ENCODE results near the gene SLC1A3. TPM values are rescaled to one million over a fixed set of nuclear protein-coding genes. Genes with fewer than 3 reads are reported as not detected.

Gene SLC1A3
- total and polyA plus RNA-seq, 10 of the 15 experiments (the other 5 are each of a cell fraction or from before 2014, with no cell fraction given), result 0.23 to 4.4 (median 3.3) TPM

DNA sequence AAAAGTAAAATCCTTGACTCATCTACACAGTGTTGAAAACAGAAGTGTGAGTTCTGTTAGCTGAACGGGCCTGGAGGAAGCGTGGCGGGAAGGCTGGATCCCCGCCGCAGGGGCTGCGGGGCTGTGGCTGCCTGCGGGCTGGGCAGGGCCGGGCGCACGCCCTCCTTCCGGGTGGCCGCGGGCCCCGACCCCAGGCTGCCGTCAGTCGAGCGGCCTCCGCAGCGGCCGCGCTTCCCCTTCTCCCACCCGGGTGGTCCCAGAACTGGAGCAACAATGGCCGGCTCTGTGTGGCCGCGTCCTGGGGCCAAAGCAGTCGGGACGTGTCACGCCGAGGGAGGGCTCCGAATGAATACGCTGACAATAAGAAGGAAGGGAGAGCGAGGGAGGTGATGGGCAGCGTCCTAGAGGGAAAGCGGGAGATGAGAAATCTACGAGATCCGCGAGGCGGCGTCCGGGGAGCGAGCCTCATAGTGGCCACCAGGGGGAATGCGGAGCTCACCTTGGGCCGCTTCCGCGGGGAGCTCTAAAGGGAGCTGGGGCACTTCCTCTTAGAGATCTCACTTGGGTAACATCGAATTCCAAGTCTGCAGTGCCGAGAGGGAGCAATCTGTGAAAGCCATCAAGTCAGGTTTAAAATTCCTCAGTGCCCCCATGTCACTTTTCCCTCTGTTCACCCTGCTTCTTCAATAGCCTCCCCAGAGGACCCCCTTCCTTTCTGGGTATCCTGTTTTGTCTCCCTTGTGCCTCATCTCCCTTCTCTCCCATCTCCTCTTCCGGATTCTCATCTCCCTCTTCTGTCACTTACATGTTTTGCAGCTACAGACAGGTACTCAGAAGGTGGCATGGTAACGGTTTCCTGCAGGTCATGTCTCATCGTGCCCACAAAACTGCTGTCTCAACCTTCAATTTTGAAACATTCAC, 83.9 kb downstream of the SLC1A3 start (continued):
- TF ChIP-seq ZNF687 (IDR thresholded peaks at IDR 0.05) (0 out of 2 replicates have a peak, but pooled peaks have one; percentile 45), DPF2 (IDR thresholded peaks at IDR 0.05) (peak; percentile 79), ZBED1 (IDR thresholded peaks at IDR 0.05; ENCODE audit: borderline replicate concordance) (no peak), GATAD2B (conservative IDR thresholded peaks at IDR 0.05; ENCODE audit: low read depth) (peak; percentile 90), MTA2 (IDR thresholded peaks at IDR 0.05; ENCODE audit: low read depth) (peak; percentile 33; the same call in 1 of the 2 replicates), TAF1 (IDR thresholded peaks at IDR 0.05; ENCODE audit: borderline replicate concordance, low read depth, low read length) (peak; percentile 65; the same call in 1 of the 2 replicates), CBX5 (IDR thresholded peaks at IDR 0.05; ENCODE audit: low read depth) (0 out of 2 replicates have a peak, but pooled peaks have one; percentile 49), EGR1 (IDR thresholded peaks at IDR 0.05; ENCODE audit: borderline replicate concordance in 1 of 2, low read depth in 2 of 2, low read length in 2 of 2) (peak in 1 of 2 experiments; percentile 27; a peak in 1 of 3 replicates), SKIL (IDR thresholded peaks at IDR 0.05; ENCODE audit: low read depth, poor library complexity, severe bottlenecking) (peak; percentile 19), BHLHE40 (IDR thresholded peaks at IDR 0.05; ENCODE audit: borderline replicate concordance in 1 of 2, low read depth in 2 of 2, low read length in 1 of 2) (peak in 1 of 2 experiments; percentile 17; a peak in 1 of 4 replicates), RUNX3 (IDR thresholded peaks at IDR 0.05; ENCODE audit: low read length) (peak; percentile 28; the same call in 1 of the 2 replicates), LARP7 (IDR thresholded peaks at IDR 0.05) (peak; percentile 77), IKZF1 (conservative IDR thresholded peaks at IDR 0.05) (peak; percentile 90), POLR2A (IDR thresholded peaks at IDR 0.05; ENCODE audit: low read depth, low read length) (peak; percentile 68), RFX5 (IDR thresholded peaks at IDR 0.05; ENCODE audit: low read depth, low read length) (no peak), ATF7 (IDR thresholded peaks at IDR 0.05; ENCODE audit: low read depth) (no peak), BACH1 (IDR thresholded peaks at IDR 0.05; ENCODE audit: borderline replicate concordance) (peak; percentile 26; the same call in 1 of the 2 replicates), MXI1 (IDR thresholded peaks at IDR 0.05; ENCODE audit: low read depth, low read length) (no peak), PAX8 (IDR thresholded peaks at IDR 0.05) (no peak), KLF5 (IDR thresholded peaks at IDR 0.05; ENCODE audit: partially characterized antibody) (peak; percentile 38), NR2F1 (conservative IDR thresholded peaks at IDR 0.05) (peak; percentile 39; the same call in 1 of the 2 replicates), CREB1 (IDR thresholded peaks at IDR 0.05; ENCODE audit: low read depth) (peak; percentile 44; the same call in 1 of the 2 replicates), SPI1 (IDR thresholded peaks at IDR 0.05; ENCODE audit: borderline replicate concordance, insufficient read depth, low read depth, low read length) (peak; percentile 96)
- TF ChIP-seq, protein P1, sequence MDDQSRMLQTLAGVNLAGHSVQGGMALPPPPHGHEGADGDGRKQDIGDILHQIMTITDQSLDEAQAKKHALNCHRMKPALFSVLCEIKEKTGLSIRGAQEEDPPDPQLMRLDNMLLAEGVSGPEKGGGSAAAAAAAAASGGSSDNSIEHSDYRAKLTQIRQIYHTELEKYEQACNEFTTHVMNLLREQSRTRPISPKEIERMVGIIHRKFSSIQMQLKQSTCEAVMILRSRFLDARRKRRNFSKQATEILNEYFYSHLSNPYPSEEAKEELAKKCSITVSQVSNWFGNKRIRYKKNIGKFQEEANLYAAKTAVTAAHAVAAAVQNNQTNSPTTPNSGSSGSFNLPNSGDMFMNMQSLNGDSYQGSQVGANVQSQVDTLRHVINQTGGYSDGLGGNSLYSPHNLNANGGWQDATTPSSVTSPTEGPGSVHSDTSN (IDR thresholded peaks at IDR 0.05; ENCODE audit: insufficient replicate concordance, low read depth, low read length), result no peak
